KOPT-K1 (cell line): Measurements from ENCODE around the gene CTSW.

Experiments
- H3K27ac ChIP-seq: fragments of 200-600 bp; sonication (generic); 2 replicates; pipeline ENCODE4 v1.5.1; 2016; ENCODE audit warnings: antibody characterized with exemption, mild to moderate bottlenecking, low read depth, low read length; ENCODE audit not compliant: poor library complexity, severe bottlenecking
- H3K36me3 ChIP-seq: fragments of 200-600 bp; sonication (generic); 2 replicates; pipeline ENCODE4 v1.5.1; 2017; ENCODE audit warnings: antibody characterized with exemption, mild to moderate bottlenecking, low read length, moderate library complexity; ENCODE audit not compliant: insufficient read depth
- H3K9me3 ChIP-seq: fragments of 200-600 bp; sonication (generic); 2 replicates; pipeline ENCODE4 v1.5.1; 2017; ENCODE audit warnings: antibody characterized with exemption, low read length, mild to moderate bottlenecking; ENCODE audit not compliant: insufficient read depth, poor library complexity, severe bottlenecking

Gene CTSW

GRCh38 chr11:65870307-65870658 is 9.4 kb upstream of the CTSW start:
- Histone ChIP-seq H3K36me3 (peaks cover 23% of the 10 kb centered on the region), H3K27ac (no peak overlapping the region), H3K9me3 (no peaks in the 10 kb centered on the region)

- Histone ChIP-seq H3K27ac (no peak overlapping the region), H3K36me3 (peaks cover 16% of the 10 kb centered on the region)
These were observed 8.6 kb upstream of the CTSW start for GRCh38 chr11:65870706-65871681.

DNA sequence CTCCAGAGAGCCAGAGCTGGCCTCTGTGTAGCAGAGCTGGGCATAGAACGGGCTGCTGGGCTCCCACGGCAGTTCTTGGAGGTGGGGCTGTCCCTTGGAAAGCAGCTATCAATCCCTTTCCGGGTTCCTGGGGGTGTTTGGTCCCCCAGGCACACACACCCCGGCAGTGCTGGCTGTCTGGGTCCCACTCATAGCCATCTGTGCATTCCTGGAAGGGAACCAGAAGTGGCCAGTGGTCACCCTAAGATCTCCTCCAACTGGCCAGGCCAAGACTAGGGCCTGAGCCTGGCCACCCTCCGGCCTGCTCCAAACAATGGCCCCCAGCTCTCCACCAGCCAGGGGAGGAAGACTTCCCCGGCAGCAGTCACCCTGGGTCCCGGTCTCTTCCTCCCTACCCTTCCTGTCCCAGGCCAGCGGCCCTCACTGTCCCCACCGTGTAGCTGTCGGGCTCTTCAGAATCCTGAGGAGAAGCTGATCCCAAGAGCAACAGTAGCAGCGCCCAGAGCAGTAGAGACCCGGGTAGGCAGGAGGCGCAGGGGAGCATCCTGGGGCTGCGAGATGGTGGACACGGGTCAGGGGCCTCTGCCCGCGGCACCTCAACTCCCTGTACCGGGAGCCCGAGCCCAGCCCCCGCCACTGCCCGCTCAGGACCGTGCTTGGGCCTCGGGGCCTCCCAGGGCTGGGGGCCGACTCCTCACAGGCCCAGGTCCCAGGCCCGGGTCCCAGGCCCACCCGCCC is 7.7 kb upstream of the CTSW start:
- H3K9me3 ChIP-seq = no peaks in the 10 kb centered on the region
- peaks cover 6% of the 10 kb centered on the region; the same call in 1 of the 2 replicates for H3K36me3 ChIP-seq
- no peak overlapping the region for H3K27ac ChIP-seq

More at GRCh38 chr11:65870706-65871681, 8.6 kb upstream of the CTSW start:
- H3K9me3 ChIP-seq = no peaks in the 10 kb centered on the region

GRCh38 chr11:65872586-65873317 is 6.9 kb upstream of the CTSW start, which contains the start of gene EFEMP2:
EFEMP2 (minus strand) TSS chr11:65872800; CDS start chr11:65872354, 446 bp downstream.
- Histone ChIP-seq H3K27ac (peak within 1 kb of the TSS; percentile 62), H3K9me3 (no peaks in the 10 kb centered on the region), H3K36me3 (no peaks in the 10 kb centered on the region)

DNA sequence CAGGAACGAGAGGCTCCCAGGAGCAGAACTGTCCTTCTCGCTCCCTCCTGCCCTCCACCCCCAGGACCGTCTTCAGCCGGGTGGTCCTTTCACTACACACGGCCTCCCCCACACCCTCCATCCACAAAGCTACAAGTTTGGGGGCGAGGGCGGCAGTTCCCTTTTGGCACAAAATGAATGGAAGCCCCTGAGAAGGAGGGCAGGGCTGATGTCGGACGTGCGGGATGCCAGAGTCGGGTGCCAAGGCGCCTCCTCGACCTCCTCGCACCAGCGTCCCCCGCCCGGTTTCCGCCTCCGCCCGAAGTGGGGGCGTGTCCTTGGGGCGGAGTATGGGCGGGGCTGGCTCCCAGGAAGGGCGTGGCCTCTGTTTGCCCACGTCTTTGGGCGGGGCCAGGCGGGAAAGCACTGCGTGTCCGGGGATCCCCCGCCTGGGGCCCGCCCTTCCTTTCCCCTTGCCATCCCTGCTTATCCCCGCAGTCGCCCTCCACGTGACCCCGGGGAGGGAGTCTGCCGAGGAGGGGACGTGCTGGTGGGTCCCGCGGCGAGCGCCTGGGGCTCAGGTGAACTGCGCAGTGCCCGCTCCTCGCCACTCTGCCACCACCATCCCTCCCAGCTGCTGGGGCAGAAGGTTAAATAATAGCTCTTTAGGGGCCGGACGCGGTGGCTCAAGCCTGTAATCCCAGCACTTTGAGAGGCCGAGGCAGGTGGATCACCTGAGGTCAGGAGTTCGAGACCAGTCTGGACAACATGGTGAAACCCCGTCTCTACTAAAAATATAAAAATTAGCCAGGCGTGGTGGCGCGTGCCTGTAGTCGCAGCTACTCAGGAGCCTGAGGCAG is 6.1 kb upstream of the CTSW start:
- H3K27ac ChIP-seq = peak overlapping the region; percentile 62
- no peaks in the 10 kb centered on the region for H3K36me3 ChIP-seq
- no peaks in the 10 kb centered on the region for H3K9me3 ChIP-seq

DNA sequence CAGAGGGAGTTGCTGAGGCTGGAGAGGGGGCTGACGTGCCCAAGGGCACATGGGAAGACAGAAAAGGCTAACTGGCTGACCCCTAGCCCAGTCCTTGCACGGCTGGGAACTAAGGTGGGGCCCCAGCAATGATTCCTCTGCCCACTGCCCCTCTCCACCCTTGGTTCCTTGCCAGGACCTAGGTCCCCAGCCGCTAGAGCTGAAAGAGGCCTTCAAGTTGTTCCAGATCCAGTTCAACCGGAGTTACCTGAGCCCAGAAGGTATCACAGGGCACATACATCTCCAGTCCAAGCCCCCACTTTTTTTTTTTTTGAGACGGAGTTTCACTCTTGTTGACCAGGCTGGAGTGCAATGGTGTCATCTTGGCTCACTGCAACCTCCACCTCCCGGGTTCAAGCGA is 390 bp downstream of the CTSW start:
- Histone ChIP-seq H3K27ac (peak overlapping the region; percentile 51), H3K36me3 (peaks cover 36% of the 10 kb centered on the region), H3K9me3 (no peaks in the 10 kb centered on the region)

GRCh38 chr11:65880844-65881421 is 1.3 kb downstream of the CTSW start:
- Histone ChIP-seq H3K27ac (peak overlapping the region; percentile 51), H3K36me3 (peaks cover 45% of the 10 kb centered on the region), H3K9me3 (no peaks in the 10 kb centered on the region)

DNA sequence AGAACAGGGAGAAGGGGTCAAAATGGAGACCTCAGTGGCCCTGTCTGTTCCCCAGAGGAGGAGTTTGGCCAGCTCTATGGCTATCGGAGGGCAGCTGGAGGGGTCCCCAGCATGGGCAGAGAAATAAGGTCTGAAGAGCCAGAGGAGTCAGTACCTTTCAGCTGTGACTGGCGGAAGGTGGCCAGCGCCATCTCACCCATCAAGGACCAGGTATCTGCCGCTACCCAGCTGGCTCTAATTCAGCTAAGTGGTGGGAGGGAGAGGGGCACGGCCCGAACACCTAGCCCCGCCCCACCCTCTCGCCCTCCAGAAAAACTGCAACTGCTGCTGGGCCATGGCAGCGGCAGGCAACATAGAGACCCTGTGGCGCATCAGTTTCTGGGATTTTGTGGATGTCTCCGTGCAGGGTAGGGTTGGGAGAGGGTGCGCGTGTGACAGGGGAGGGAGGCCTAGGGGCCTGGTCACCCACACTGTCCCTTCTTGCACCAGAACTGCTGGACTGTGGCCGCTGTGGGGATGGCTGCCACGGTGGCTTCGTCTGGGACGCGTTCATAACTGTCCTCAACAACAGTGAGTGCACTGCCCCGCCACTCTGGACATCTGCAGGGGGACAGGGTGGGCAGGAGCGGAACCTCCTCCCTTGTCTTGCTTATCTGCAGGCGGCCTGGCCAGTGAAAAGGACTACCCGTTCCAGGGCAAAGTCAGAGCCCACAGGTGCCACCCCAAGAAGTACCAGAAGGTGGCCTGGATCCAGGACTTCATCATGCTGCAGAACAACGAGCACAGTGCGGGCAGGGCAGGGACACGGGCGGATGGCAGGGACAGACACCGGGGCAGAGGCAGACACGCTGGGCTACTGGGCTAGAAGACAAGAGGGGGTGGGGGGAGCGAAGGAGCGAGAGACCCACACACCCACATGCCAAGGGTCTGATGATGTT is 2.8 kb downstream of the CTSW start:
- Histone ChIP-seq H3K9me3 (no peaks in the 10 kb centered on the region), H3K27ac (no peak overlapping the region), H3K36me3 (peaks cover 56% of the 10 kb centered on the region)

- Histone ChIP-seq H3K9me3 (no peaks in the 10 kb centered on the region), H3K36me3 (peaks cover 56% of the 10 kb centered on the region), H3K27ac (no peak overlapping the region)
These were observed 3.6 kb downstream of the CTSW start for GRCh38 chr11:65883058-65883761.

DNA sequence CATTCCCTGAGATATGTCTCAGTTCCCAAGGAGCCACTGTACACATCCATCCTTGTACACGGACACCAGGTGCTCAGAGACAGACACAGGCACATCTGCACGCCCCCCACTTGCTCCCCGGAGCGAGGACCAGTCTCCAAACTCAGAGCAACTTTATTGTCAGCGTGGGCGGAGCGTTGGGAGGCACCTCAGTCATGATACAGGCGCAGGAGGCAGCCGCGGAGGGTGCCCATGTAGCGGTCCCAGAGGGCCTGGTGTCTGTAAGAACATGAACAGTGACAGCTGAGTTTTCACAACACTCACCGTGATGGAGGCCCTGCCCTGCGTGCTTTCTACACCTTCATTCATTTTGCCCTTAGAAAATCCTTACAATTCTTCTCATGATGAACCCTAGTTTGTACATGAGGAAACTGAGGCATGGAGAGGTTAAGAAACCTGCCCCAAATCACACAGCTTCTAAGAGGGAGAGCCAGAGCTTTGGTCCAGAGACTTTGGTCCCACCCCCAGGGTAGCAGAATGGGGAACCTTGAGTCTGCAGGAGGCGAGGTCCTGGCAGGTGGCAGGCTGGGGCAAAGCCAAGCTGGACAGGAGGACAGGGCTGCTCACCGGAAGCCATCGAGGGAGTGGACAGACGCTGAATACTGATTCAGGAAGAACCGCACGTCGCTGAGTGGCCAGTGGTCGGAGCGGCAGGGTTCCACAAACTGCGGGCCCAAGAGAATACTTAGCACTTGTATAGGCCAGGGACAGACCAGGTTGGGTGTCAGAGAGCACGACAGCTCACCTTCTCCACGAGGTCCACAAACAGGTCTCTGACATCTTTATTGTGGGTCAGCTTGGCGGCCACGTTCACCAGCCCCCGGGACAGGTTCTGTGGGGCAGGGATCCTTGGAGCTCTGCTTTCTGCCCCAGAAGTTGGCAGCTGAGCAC is 4.4 kb downstream of the CTSW start:
- H3K27ac ChIP-seq = no peak overlapping the region
- H3K9me3 ChIP-seq = no peaks in the 10 kb centered on the region
- H3K36me3 ChIP-seq = peaks cover 56% of the 10 kb centered on the region

DNA sequence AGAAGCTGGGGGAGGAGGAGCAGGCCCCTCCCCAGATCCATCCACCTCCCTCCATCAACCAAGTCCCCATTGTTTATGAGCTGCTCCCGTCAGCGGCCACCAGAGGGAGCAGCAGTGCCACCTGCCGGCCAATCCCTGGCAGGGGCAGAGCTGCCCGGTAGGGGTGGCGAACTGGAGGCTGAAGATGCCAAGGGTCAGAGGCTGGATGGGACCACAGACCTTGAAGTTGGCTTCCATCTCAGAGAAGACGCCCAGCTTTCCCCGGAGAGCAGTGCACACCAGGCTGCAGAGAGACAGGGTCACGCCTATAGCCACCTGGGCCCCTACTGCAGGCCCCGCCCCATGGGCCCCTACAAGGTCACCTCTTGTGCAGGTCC is 5.1 kb downstream of the CTSW start:
- no peaks in the 10 kb centered on the region for H3K9me3 ChIP-seq
- no peak overlapping the region for H3K27ac ChIP-seq
- H3K36me3 ChIP-seq = peaks cover 56% of the 10 kb centered on the region

DNA sequence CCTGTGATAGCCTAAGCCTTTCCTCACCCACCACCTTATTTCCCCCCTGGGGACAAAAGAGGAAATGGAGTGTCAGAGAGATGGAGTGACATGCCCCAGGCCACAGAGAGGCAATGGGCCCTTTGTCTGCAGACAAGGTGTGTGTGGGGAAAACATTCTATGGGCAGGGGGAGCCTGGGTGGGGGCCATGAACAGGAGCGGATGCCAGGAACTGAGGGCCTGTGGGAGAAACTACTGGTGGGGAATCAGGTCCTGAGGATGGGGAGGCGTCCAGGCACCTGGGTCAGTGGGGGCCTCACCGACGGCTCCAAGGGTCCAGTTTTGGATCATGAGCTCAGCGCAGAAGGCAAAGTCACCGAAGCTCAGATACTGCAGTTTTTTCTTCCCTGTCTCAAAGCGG is 5.6 kb downstream of the CTSW start:
- Histone ChIP-seq H3K9me3 (no peaks in the 10 kb centered on the region), H3K27ac (no peak overlapping the region), H3K36me3 (peaks cover 56% of the 10 kb centered on the region)
